BLaER1 treated with 17β-estradiol and CSF1 and Interleukin-3, amounts not matched to agents 10 nM and 100 nM (cell line): Measurements from ENCODE around the gene PATL2.

Experiments used
- H3K27ac ChIP-seq, 11 experiments: shearing (Covaris generic); formaldehyde crosslinking; 2 replicates each; pipeline ENCODE4 v1.8.1; 2022
- H3K27me3 ChIP-seq, 11 experiments: shearing (Covaris generic); formaldehyde crosslinking; 2 replicates each; pipeline ENCODE4 v1.8.1; 2022
- H3K36me3 ChIP-seq, 11 experiments: shearing (Covaris generic); formaldehyde crosslinking; 2 replicates each; pipeline ENCODE4 v1.8.1; 2022
- H3K4me1 ChIP-seq, 10 experiments: shearing (Covaris generic); formaldehyde crosslinking; 2 replicates each; pipeline ENCODE4 v1.8.1; 2022
- H3K4me2 ChIP-seq, 11 experiments: shearing (Covaris generic); formaldehyde crosslinking; 2 replicates each; pipeline ENCODE4 v1.8.1; 2022
- H3K4me3 ChIP-seq, 10 experiments: shearing (Covaris generic); formaldehyde crosslinking; 2 replicates each; pipeline ENCODE4 v1.8.1; 2022
- H3K9ac ChIP-seq, 11 experiments: shearing (Covaris generic); formaldehyde crosslinking; 2 replicates each; pipeline ENCODE4 v1.8.1; 2022
- H3K9me3 ChIP-seq, 11 experiments: shearing (Covaris generic); formaldehyde crosslinking; replicated peaks in 1 of 11; 2 replicates each; pipeline ENCODE4 v1.8.1; 2022
- H4K20me1 ChIP-seq, 11 experiments: shearing (Covaris generic); formaldehyde crosslinking; 2 replicates each; pipeline ENCODE4 v1.8.1; 2022
- Cebpa-rat ChIP-seq, 11 experiments: shearing (Covaris generic); IDR thresholded peaks; 2 replicates each; pipeline ENCODE4 v1.8.1; 2022

The PATL2 gene

DNA sequence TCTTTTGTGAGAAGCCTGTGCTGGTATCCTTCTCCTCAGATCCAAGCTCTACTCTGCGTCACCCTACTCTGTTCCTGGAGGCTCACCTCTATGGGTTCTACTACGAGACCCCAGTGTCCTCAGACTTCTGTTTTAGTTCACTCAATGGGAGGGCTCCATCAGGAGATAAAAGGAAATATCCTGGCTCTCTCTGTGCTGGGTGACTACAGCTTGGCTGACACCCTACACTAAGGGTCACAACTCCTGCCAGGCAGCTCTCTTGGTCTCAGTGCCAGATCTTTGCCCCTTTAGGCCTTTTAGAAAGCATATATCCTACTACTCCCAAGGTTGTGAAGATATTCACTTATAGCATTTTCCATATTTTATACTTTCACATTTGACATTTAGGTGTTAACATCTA, 94.1 kb downstream of the PATL2 start:
- no peak for TF ChIP-seq Cebpa-rat (IDR thresholded peaks at IDR 0.05)
- peaks cover 0 to 4% (median 0%) of the 10 kb centered on the region in 11 experiments; a peak in 2 of 22 replicates for H3K9me3 ChIP-seq
- H3K4me3 ChIP-seq, result no peak overlapping the region
- no peaks in the 10 kb centered on the region for H4K20me1 ChIP-seq
- no peak overlapping the region for H3K9ac ChIP-seq
- H3K36me3 ChIP-seq, result peaks cover 67 to 100% (median 93%) of the 10 kb centered on the region in 11 experiments
- no peaks in the 10 kb centered on the region for H3K27me3 ChIP-seq
- no peak overlapping the region for H3K4me2 ChIP-seq
- H3K27ac ChIP-seq, result no peak overlapping the region
- H3K4me1 ChIP-seq, result no peaks in the 10 kb centered on the region
